Liver (tissue), 9 donors: ENCODE measurements around the gene SLC17A7. TPM values are rescaled to one million over a fixed set of nuclear protein-coding genes. Genes with fewer than 3 reads are reported as not detected.

Experiments
- DNase-seq: peaks from one replicate; pipeline ENCODE4 v3.0.0-alpha.2; 2017; ENCODE audit warnings: low spot score
- H3K27ac ChIP-seq, 2 donors: one replicate each; pipeline ENCODE4 v1.7.0; 2013; ENCODE audit warnings: inconsistent platforms in 2 of 2, low read length in 2 of 2, control low read depth in 1 of 2, low read depth in 1 of 2, mild to moderate bottlenecking in 1 of 2
- H3K27me3 ChIP-seq, 4 donors: one replicate each; pipeline versions ENCODE4 v1.6.1 to v1.7.0; 2013; ENCODE audit warnings: low read length in 3 of 4, inconsistent platforms in 1 of 4, mild to moderate bottlenecking in 1 of 4, moderate library complexity in 1 of 4; ENCODE audit not compliant: control insufficient read depth in 4 of 4, insufficient read depth in 4 of 4
- H3K36me3 ChIP-seq, 4 donors: one replicate each; pipeline versions ENCODE4 v1.6.1 to v1.7.0; 2013; ENCODE audit warnings: low read length in 3 of 4, mild to moderate bottlenecking in 3 of 4, low read depth in 1 of 4, moderate library complexity in 1 of 4; ENCODE audit not compliant: control insufficient read depth in 4 of 4, insufficient read depth in 3 of 4
- H3K4me1 ChIP-seq, 4 donors: one replicate each; pipeline versions ENCODE4 v1.6.1 to v1.7.0; 2013; ENCODE audit warnings: low read length in 3 of 4, mild to moderate bottlenecking in 3 of 4, moderate library complexity in 1 of 4; ENCODE audit not compliant: control insufficient read depth in 4 of 4, insufficient read depth in 4 of 4
- H3K4me3 ChIP-seq, 3 donors: one replicate each; pipeline versions ENCODE4 v1.6.1 to v1.7.0; 2013; ENCODE audit warnings: low read length in 3 of 3, control low read depth in 1 of 3, low read depth in 1 of 3, mild to moderate bottlenecking in 1 of 3
- H3K9ac ChIP-seq, 2 donors: one replicate each; pipeline ENCODE4 v1.7.0; 2013; ENCODE audit warnings: low read length in 2 of 2, mild to moderate bottlenecking in 2 of 2, moderate library complexity in 2 of 2, control low read depth in 1 of 2, low read depth in 1 of 2
- H3K9me3 ChIP-seq, 4 donors: one replicate each; pipeline versions ENCODE4 v1.6.1 to v1.7.0; 2013; ENCODE audit warnings: low read length in 3 of 4; ENCODE audit not compliant: control insufficient read depth in 4 of 4
- ATF3 ChIP-seq: IDR thresholded peaks from 2 replicates; pipeline ENCODE4 v1.6.1; 2016; ENCODE audit warnings: antibody characterized with exemption
- EGR1 ChIP-seq, 2 donors: IDR thresholded peaks; 2 replicates each; pipeline ENCODE4 v1.6.1; 2016 to 2018; ENCODE audit warnings: antibody characterized with exemption in 2 of 2, low read depth in 2 of 2
- FOXA1 ChIP-seq: IDR thresholded peaks from 2 replicates; pipeline ENCODE4 v1.6.1; 2016; ENCODE audit warnings: antibody characterized with exemption
- FOXA2 ChIP-seq: IDR thresholded peaks from 2 replicates; pipeline ENCODE4 v1.6.1; 2016; ENCODE audit warnings: antibody characterized with exemption
- GABPA ChIP-seq, 2 donors: IDR thresholded peaks in 1 of 2; conservative IDR thresholded peaks in 1 of 2; 2 replicates each; pipeline ENCODE4 v1.6.1; 2016; ENCODE audit warnings: antibody characterized with exemption in 2 of 2, mild to moderate bottlenecking in 1 of 2, moderate library complexity in 1 of 2
- HNF4A ChIP-seq, 2 donors: conservative IDR thresholded peaks; 2 replicates each; pipeline ENCODE4 v1.6.1; 2016; ENCODE audit warnings: antibody characterized with exemption in 2 of 2, mild to moderate bottlenecking in 2 of 2
- HNF4G ChIP-seq: IDR thresholded peaks from 2 replicates; pipeline ENCODE4 v1.6.1; 2016; ENCODE audit warnings: antibody characterized with exemption
- JUND ChIP-seq, 2 donors: IDR thresholded peaks; 2 replicates each; pipeline ENCODE4 v1.6.1; 2016; ENCODE audit warnings: antibody characterized with exemption in 2 of 2
- NR2F2 ChIP-seq: IDR thresholded peaks from 2 replicates; pipeline ENCODE4 v1.6.1; 2016; ENCODE audit warnings: antibody characterized with exemption
- RAD21 ChIP-seq, 2 donors: IDR thresholded peaks; 2 replicates each; pipeline ENCODE4 v1.6.1; 2016; ENCODE audit warnings: antibody characterized with exemption in 2 of 2, mild to moderate bottlenecking in 2 of 2
- RXRA ChIP-seq, 2 donors: IDR thresholded peaks; 2 replicates each; pipeline ENCODE4 v1.6.1; 2017 to 2018; ENCODE audit warnings: antibody characterized with exemption in 2 of 2, mild to moderate bottlenecking in 1 of 2
- SP1 ChIP-seq: IDR thresholded peaks from 2 replicates; pipeline ENCODE4 v1.6.1; 2018; ENCODE audit warnings: antibody characterized with exemption, mild to moderate bottlenecking
- TAF1 ChIP-seq: conservative IDR thresholded peaks from 2 replicates; pipeline ENCODE4 v1.6.1; 2016; ENCODE audit warnings: antibody characterized with exemption, mild to moderate bottlenecking
- YY1 ChIP-seq: IDR thresholded peaks from 2 replicates; pipeline ENCODE4 v1.6.1; 2016; ENCODE audit warnings: antibody characterized with exemption, mild to moderate bottlenecking
- ZBTB33 ChIP-seq: IDR thresholded peaks from 2 replicates; pipeline ENCODE4 v1.6.1; 2016; ENCODE audit warnings: antibody characterized with exemption
- WGBS: extraction: QIAGEN DNeasy Blood & Tissue Kit; methylation state at CpG from one replicate; pipeline ENCODE4 v1.1.7; 2013; 5-methylcytosine and 5-hydroxymethylcytosine counted together
- polyA plus RNA-seq, 2 donors: library from polyadenylated mRNA; stranded (reverse) in 1 of 2; unstranded in 1 of 2; fragments of 200-250 nt in 1 of 2; fragments of >200 nt in 1 of 2; fragmentation: Nextera tagmentation in 1 of 2; extraction: Ambion mirVana in 1 of 2; gene quantifications; one replicate each; pipeline versions ENCODE4 v1.2.1 to v1.2.3, GENCODE V29; 2013 to 2015
- total RNA-seq, 2 donors: library from RNA; depleted of rRNA; stranded (reverse); fragments of >200 nt; gene quantifications; one replicate each; pipeline ENCODE4 v1.2.3, GENCODE V29; 2014
- TF ChIP-seq, protein P1 (sequence below): IDR thresholded peaks from 2 replicates; pipeline ENCODE4 v1.6.1; 2016; ENCODE audit warnings: antibody characterized with exemption
- TF ChIP-seq, protein P2 (sequence below): IDR thresholded peaks from 2 replicates; pipeline ENCODE4 v1.6.1; 2016; ENCODE audit warnings: antibody characterized with exemption, mild to moderate bottlenecking
- donor health status: healthy.
- donor health status: healthy.
- donor health status: healthy.
- donor health status: healthy.
- donor health status: healthy.

SLC17A7 gene
- total and polyA plus RNA-seq, 4 donors: 0.06 to 0.08 TPM; not detected in 2

DNA sequence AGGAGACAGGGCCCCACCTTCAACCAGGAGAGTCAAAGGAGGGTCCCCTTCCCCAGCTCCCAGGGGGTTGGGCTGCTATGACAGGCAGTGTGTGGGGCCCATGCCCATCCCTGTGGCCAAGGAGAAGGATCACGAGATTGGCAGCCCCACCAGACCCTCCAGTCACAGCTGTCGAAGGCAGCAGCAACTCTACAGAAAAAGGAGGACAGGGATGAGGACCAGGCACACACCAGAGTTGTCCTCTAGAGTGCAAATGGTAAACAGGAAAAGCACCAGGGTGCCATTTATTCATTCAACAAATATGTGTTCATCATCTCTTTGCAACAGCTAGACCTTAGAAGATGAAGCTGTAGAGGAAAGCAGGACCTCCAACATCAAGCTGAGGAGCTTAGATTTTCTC lies 22.2 kb downstream of the SLC17A7 start:
- TF ChIP-seq NR2F2 (no peak), ZBTB33 (no peak), SP1 (no peak), HNF4G (no peak)
- TF ChIP-seq, protein P1, sequence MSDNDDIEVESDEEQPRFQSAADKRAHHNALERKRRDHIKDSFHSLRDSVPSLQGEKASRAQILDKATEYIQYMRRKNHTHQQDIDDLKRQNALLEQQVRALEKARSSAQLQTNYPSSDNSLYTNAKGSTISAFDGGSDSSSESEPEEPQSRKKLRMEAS: no peak
- TF ChIP-seq, protein P2, sequence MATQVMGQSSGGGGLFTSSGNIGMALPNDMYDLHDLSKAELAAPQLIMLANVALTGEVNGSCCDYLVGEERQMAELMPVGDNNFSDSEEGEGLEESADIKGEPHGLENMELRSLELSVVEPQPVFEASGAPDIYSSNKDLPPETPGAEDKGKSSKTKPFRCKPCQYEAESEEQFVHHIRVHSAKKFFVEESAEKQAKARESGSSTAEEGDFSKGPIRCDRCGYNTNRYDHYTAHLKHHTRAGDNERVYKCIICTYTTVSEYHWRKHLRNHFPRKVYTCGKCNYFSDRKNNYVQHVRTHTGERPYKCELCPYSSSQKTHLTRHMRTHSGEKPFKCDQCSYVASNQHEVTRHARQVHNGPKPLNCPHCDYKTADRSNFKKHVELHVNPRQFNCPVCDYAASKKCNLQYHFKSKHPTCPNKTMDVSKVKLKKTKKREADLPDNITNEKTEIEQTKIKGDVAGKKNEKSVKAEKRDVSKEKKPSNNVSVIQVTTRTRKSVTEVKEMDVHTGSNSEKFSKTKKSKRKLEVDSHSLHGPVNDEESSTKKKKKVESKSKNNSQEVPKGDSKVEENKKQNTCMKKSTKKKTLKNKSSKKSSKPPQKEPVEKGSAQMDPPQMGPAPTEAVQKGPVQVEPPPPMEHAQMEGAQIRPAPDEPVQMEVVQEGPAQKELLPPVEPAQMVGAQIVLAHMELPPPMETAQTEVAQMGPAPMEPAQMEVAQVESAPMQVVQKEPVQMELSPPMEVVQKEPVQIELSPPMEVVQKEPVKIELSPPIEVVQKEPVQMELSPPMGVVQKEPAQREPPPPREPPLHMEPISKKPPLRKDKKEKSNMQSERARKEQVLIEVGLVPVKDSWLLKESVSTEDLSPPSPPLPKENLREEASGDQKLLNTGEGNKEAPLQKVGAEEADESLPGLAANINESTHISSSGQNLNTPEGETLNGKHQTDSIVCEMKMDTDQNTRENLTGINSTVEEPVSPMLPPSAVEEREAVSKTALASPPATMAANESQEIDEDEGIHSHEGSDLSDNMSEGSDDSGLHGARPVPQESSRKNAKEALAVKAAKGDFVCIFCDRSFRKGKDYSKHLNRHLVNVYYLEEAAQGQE: no peak
- no peaks in the 10 kb centered on the region for H3K36me3 ChIP-seq
- 64% methylated on average over 2 of the region's 2 CpGs for WGBS
- H3K27ac ChIP-seq: no peak overlapping the region
- H3K27me3 ChIP-seq: peaks cover 6 to 21% (median 7%) of the 10 kb centered on the region in 4 donors
- H3K4me1 ChIP-seq: peaks cover 5 to 11% (median 7%) of the 10 kb centered on the region in 4 donors
- H3K9ac ChIP-seq: no peak overlapping the region
- no peaks in the 10 kb centered on the region for H3K9me3 ChIP-seq
- DNase-seq: no peak
- H3K4me3 ChIP-seq: no peak overlapping the region

- H3K36me3 ChIP-seq: no peaks in the 10 kb centered on the region
- no peak overlapping the region for H3K4me3 ChIP-seq
- H3K9ac ChIP-seq: no peak overlapping the region
- H3K4me1 ChIP-seq: peaks cover 5 to 11% (median 7%) of the 10 kb centered on the region in 4 donors
- DNase-seq: no peak
- no peaks in the 10 kb centered on the region for H3K9me3 ChIP-seq
- TF ChIP-seq SP1: no peak
- TF ChIP-seq HNF4A (conservative IDR thresholded peaks at IDR 0.05): no peak
- no peak for TF ChIP-seq RAD21 (IDR thresholded peaks at IDR 0.05)
- TF ChIP-seq EGR1 (IDR thresholded peaks at IDR 0.05; ENCODE audit: low read depth in 2 of 2): no peak
- TF ChIP-seq YY1: no peak
- TF ChIP-seq, protein P1: no peak
- TF ChIP-seq GABPA (IDR thresholded peaks at IDR 0.05 in 1 of 2, conservative IDR thresholded peaks at IDR 0.05 in 1 of 2): no peak
- TF ChIP-seq FOXA2: no peak
- peaks cover under 1 to 16% (median 6%) of the 10 kb centered on the region in 4 donors for H3K27me3 ChIP-seq
- WGBS: 75% methylated on average over 5 of the region's 5 CpGs
- no peak overlapping the region for H3K27ac ChIP-seq
Observed at GRCh38 chr19:49418511-49418910, 22.8 kb downstream of the SLC17A7 start.

- no peak for TF ChIP-seq YY1
- no peak for TF ChIP-seq JUND (IDR thresholded peaks at IDR 0.05)
- TF ChIP-seq, protein P1: no peak
- no peak for TF ChIP-seq FOXA1
- TF ChIP-seq ATF3: no peak
- no peak for TF ChIP-seq EGR1 (IDR thresholded peaks at IDR 0.05; ENCODE audit: low read depth in 2 of 2)
- no peak for TF ChIP-seq RAD21 (IDR thresholded peaks at IDR 0.05)
- TF ChIP-seq TAF1: no peak
- no peak for TF ChIP-seq RXRA (IDR thresholded peaks at IDR 0.05)
- TF ChIP-seq FOXA2: no peak
- Histone ChIP-seq H3K4me3 (no peak overlapping the region), H3K27ac (no peak overlapping the region), H3K27me3 (peaks cover 0 to 9% (median 0%) of the 10 kb centered on the region in 4 donors), H3K9ac (no peak overlapping the region), H3K9me3 (no peaks in the 10 kb centered on the region), H3K36me3 (no peaks in the 10 kb centered on the region), H3K4me1 (peaks cover 0 to 3% (median 1%) of the 10 kb centered on the region in 4 donors)
- WGBS: 52% methylated on average over 7 of the region's 7 CpGs
- no peak for DNase-seq
Observed at GRCh38 chr19:49417088-49417487, 24.2 kb downstream of the SLC17A7 start.
